Activated naive CD4-positive, alpha-beta T cell treated with anti-CD3 and anti-CD28 coated beads, Interleukin-2, amount 50 U/mL, for 72 hours (primary cell): ENCODE results near the gene CSNK2A2. TPM values are rescaled to one million over a fixed set of nuclear protein-coding genes. Genes with fewer than 3 reads are reported as not detected.

Experiments
- ATAC-seq, 2 donors: fragments of 150-1000 bp; cut with Tn5 transposase; 2 replicates each; pipeline ENCODE4 v1.10.0; 2021; ENCODE audit warnings: mild to moderate bottlenecking in 2 of 2, moderate library complexity in 2 of 2
- DNase-seq, 2 donors: peaks; one replicate each; pipeline ENCODE4 v3.0.0; 2021 to 2022; ENCODE audit warnings: low spot score in 2 of 2
- H3K27ac Mint-ChIP-seq, 2 donors: one replicate each; pipeline ENCODE4 v1.8.0; 2022; ENCODE audit warnings: mild to moderate bottlenecking in 2 of 2, mixed read lengths in 2 of 2
- H3K36me3 Mint-ChIP-seq, 2 donors: one replicate each; pipeline ENCODE4 v1.8.0; 2022; ENCODE audit warnings: mixed read lengths in 2 of 2
- H3K9me3 Mint-ChIP-seq, 2 donors: one replicate each; pipeline ENCODE4 v1.8.0; 2022; ENCODE audit warnings: mixed read lengths in 2 of 2
- total RNA-seq, 2 donors: library from RNA; stranded (reverse); gene quantifications; one replicate each; pipeline ENCODE4 v1.2.3, GENCODE V29; 2022

The CSNK2A2 gene
- total RNA-seq, 2 donors from 2014 or later: 67.9 to 88.4 TPM

GRCh38 chr16:58170223-58170622 is 27.7 kb downstream of the CSNK2A2 start:
- ATAC-seq (no peak), DNase-seq (no peak)
- Mint-ChIP-seq H3K27ac (peak overlapping the region in 1 of 2 donors; percentile 34), H3K9me3 (no peaks in the 10 kb centered on the region), H3K36me3 (peaks cover 0 to 21% of the 10 kb centered on the region in 2 donors)

- H3K36me3 Mint-ChIP-seq: peaks cover 4 to 26% of the 10 kb centered on the region in 2 donors
- H3K27ac Mint-ChIP-seq: peak overlapping the region; percentile 1 to 77
- H3K9me3 Mint-ChIP-seq: no peaks in the 10 kb centered on the region
- ATAC-seq (peak; percentile 44 to 45), DNase-seq (no peak)
These were observed 37.1 kb downstream of the CSNK2A2 start for GRCh38 chr16:58160855-58161254.

- ATAC-seq (no peak), DNase-seq (no peak)
- H3K9me3 Mint-ChIP-seq: no peaks in the 10 kb centered on the region
- H3K36me3 Mint-ChIP-seq: peaks cover under 1 to 12% of the 10 kb centered on the region in 2 donors
- peak overlapping the region in 1 of 2 donors; percentile 9 for H3K27ac Mint-ChIP-seq
These were observed 39.2 kb downstream of the CSNK2A2 start for GRCh38 chr16:58158725-58159124.

GRCh38 chr16:58157951-58158540 is 39.9 kb downstream of the CSNK2A2 start:
- ATAC-seq (no peak), DNase-seq (no peak)
- Mint-ChIP-seq H3K36me3 (peaks cover 0 to 5% of the 10 kb centered on the region in 2 donors), H3K27ac (no peak overlapping the region), H3K9me3 (no peaks in the 10 kb centered on the region)

GRCh38 chr16:58157239-58157638 is 40.7 kb downstream of the CSNK2A2 start:
- no peaks in the 10 kb centered on the region for H3K36me3 Mint-ChIP-seq
- H3K9me3 Mint-ChIP-seq: no peaks in the 10 kb centered on the region
- DNase-seq (no peak), ATAC-seq (no peak)
- H3K27ac Mint-ChIP-seq: no peak overlapping the region

- DNase-seq (no peak), ATAC-seq (peak in 1 of 2 donors; percentile 39)
- no peaks in the 10 kb centered on the region for H3K36me3 Mint-ChIP-seq
- H3K9me3 Mint-ChIP-seq: no peaks in the 10 kb centered on the region
- H3K27ac Mint-ChIP-seq: no peak overlapping the region
These were observed 42.1 kb downstream of the CSNK2A2 start for GRCh38 chr16:58155839-58156238.

- no peaks in the 10 kb centered on the region for H3K36me3 Mint-ChIP-seq
- peak in 1 of 2 donors; percentile 44 for ATAC-seq
- no peaks in the 10 kb centered on the region for H3K9me3 Mint-ChIP-seq
- H3K27ac Mint-ChIP-seq: no peak overlapping the region
- DNase-seq: no peak
These were observed 43.6 kb downstream of the CSNK2A2 start for GRCh38 chr16:58154345-58154744.

- DNase-seq (no peak), ATAC-seq (no peak)
- H3K27ac Mint-ChIP-seq: no peak overlapping the region
- no peaks in the 10 kb centered on the region for H3K9me3 Mint-ChIP-seq
- no peaks in the 10 kb centered on the region for H3K36me3 Mint-ChIP-seq
These were observed 45.5 kb downstream of the CSNK2A2 start for GRCh38 chr16:58152246-58152868.

- Mint-ChIP-seq H3K9me3 (no peaks in the 10 kb centered on the region), H3K27ac (no peak overlapping the region), H3K36me3 (peaks cover 0 to 17% of the 10 kb centered on the region in 2 donors)
- ATAC-seq (no peak), DNase-seq (no peak)
These were observed 49.4 kb downstream of the CSNK2A2 start for GRCh38 chr16:58148526-58148925.

- H3K36me3 Mint-ChIP-seq: peaks cover 0 to 18% of the 10 kb centered on the region in 2 donors
- H3K9me3 Mint-ChIP-seq: no peaks in the 10 kb centered on the region
- no peak for ATAC-seq
- no peak overlapping the region for H3K27ac Mint-ChIP-seq
- DNase-seq: no peak
These were observed 49.8 kb downstream of the CSNK2A2 start for GRCh38 chr16:58148099-58148498.

GRCh38 chr16:58138852-58139251 is 59.1 kb downstream of the CSNK2A2 start:
- ATAC-seq (no peak), DNase-seq (no peak)
- H3K27ac Mint-ChIP-seq: no peak overlapping the region
- peaks cover 25 to 31% of the 10 kb centered on the region in 2 donors for H3K36me3 Mint-ChIP-seq
- H3K9me3 Mint-ChIP-seq: peaks cover 4 to 18% of the 10 kb centered on the region in 2 donors

GRCh38 chr16:58137581-58137980 is 60.3 kb downstream of the CSNK2A2 start:
- H3K36me3 Mint-ChIP-seq: peaks cover 25 to 27% of the 10 kb centered on the region in 2 donors
- no peak overlapping the region for H3K27ac Mint-ChIP-seq
- no peak for DNase-seq
- H3K9me3 Mint-ChIP-seq: peaks cover 4 to 17% of the 10 kb centered on the region in 2 donors
- no peak for ATAC-seq

GRCh38 chr16:58129097-58129936 is 68.6 kb downstream of the CSNK2A2 start, which contains the start of gene CFAP20:
CFAP20 (minus strand) TSS chr16:58129381; CDS start chr16:58129115, 266 bp downstream.
- ATAC-seq (peak; percentile 93), DNase-seq (peak; percentile 94 to 98)
- Mint-ChIP-seq H3K9me3 (no peaks in the 10 kb centered on the region), H3K27ac (peak within 1 kb of the TSS; percentile 90 to 94), H3K36me3 (peaks cover 9 to 10% of the 10 kb centered on the region in 2 donors)

GRCh38 chr16:58128711-58129096 is 69.2 kb downstream of the CSNK2A2 start:
- Mint-ChIP-seq H3K27ac (peak overlapping the region; percentile 90 to 94), H3K36me3 (peaks cover 9 to 10% of the 10 kb centered on the region in 2 donors), H3K9me3 (no peaks in the 10 kb centered on the region)
- ATAC-seq: peak; percentile 6 to 7
- peak; percentile 29 to 56 for DNase-seq

GRCh38 chr16:58128181-58128631 is 69.7 kb downstream of the CSNK2A2 start:
- peaks cover 9 to 10% of the 10 kb centered on the region in 2 donors for H3K36me3 Mint-ChIP-seq
- H3K9me3 Mint-ChIP-seq: no peaks in the 10 kb centered on the region
- no peak for ATAC-seq
- peak overlapping the region; percentile 90 to 93 for H3K27ac Mint-ChIP-seq
- no peak for DNase-seq

- H3K36me3 Mint-ChIP-seq: peaks cover 9 to 10% of the 10 kb centered on the region in 2 donors
- H3K9me3 Mint-ChIP-seq: no peaks in the 10 kb centered on the region
- peak overlapping the region; percentile 90 to 93 for H3K27ac Mint-ChIP-seq
- DNase-seq: no peak
- ATAC-seq: no peak
These were observed 70.3 kb downstream of the CSNK2A2 start for GRCh38 chr16:58127634-58128033.

GRCh38 chr16:58127033-58127556 is 70.8 kb downstream of the CSNK2A2 start:
- ATAC-seq (peak in 1 of 2 donors; percentile 27), DNase-seq (no peak)
- Mint-ChIP-seq H3K36me3 (peaks cover 9 to 10% of the 10 kb centered on the region in 2 donors), H3K27ac (peak overlapping the region; percentile 90 to 93), H3K9me3 (no peaks in the 10 kb centered on the region)
